Measurements from ENCODE around the gene ARHGAP4.

Gene ARHGAP4

DNA sequence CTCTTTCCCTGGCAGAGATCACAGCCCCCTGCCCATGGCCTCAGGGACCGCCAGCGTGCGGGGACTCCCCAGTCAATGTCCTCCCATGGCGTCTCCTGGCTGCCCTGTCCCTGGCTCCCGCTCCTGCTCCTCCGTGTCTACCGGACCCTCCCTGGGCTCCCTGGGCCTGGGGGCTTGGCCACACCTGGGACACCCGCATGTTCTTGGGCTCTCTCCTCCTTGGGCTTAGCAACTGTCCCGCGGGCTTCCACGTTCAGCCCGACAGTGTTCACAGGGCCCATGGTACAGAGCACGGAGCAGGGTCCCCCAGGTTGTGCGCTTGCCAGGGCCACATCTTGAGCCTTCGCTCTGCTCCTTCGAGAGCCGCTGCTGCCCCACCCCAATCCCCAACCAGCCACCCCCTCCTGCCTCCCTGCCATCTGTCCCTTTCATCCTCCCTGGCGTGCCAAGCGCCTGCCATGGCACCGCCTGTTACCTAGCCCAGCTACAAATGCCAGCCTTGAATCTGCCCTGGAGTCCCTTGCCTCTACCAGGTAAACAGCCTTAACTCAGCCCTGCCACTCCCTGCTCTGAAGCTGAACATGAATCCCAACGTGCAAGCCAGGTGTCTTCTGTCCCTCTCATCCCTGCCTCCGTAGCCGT is 17.7 kb downstream of the ARHGAP4 start:
- TF ChIP-seq, protein P1, sequence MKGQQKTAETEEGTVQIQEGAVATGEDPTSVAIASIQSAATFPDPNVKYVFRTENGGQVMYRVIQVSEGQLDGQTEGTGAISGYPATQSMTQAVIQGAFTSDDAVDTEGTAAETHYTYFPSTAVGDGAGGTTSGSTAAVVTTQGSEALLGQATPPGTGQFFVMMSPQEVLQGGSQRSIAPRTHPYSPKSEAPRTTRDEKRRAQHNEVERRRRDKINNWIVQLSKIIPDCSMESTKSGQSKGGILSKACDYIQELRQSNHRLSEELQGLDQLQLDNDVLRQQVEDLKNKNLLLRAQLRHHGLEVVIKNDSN (IDR thresholded peaks at IDR 0.05), result no peak
- TF ChIP-seq RAD21 (IDR thresholded peaks at IDR 0.05; ENCODE audit: low read depth), result no peak
- TF ChIP-seq CREB1 (IDR thresholded peaks at IDR 0.05; ENCODE audit: low read depth), result no peak
- TF ChIP-seq YY1 (IDR thresholded peaks at IDR 0.05; ENCODE audit: low read depth), result no peak
- no peak for TF ChIP-seq ZBTB7A (IDR thresholded peaks at IDR 0.05; ENCODE audit: low read depth)
- no peak for TF ChIP-seq EGR1 (IDR thresholded peaks at IDR 0.05)
- TF ChIP-seq FOXM1 (IDR thresholded peaks at IDR 0.05; ENCODE audit: borderline replicate concordance, low read depth), result no peak
- no peak for TF ChIP-seq NFIC (IDR thresholded peaks at IDR 0.05)
- TF ChIP-seq, protein P2, sequence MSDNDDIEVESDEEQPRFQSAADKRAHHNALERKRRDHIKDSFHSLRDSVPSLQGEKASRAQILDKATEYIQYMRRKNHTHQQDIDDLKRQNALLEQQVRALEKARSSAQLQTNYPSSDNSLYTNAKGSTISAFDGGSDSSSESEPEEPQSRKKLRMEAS (IDR thresholded peaks at IDR 0.05), result no peak
- no peak for TF ChIP-seq TEAD4 (IDR thresholded peaks at IDR 0.05)
- TF ChIP-seq EP300 (IDR thresholded peaks at IDR 0.05; ENCODE audit: borderline replicate concordance), result no peak
- TF ChIP-seq, protein P3, sequence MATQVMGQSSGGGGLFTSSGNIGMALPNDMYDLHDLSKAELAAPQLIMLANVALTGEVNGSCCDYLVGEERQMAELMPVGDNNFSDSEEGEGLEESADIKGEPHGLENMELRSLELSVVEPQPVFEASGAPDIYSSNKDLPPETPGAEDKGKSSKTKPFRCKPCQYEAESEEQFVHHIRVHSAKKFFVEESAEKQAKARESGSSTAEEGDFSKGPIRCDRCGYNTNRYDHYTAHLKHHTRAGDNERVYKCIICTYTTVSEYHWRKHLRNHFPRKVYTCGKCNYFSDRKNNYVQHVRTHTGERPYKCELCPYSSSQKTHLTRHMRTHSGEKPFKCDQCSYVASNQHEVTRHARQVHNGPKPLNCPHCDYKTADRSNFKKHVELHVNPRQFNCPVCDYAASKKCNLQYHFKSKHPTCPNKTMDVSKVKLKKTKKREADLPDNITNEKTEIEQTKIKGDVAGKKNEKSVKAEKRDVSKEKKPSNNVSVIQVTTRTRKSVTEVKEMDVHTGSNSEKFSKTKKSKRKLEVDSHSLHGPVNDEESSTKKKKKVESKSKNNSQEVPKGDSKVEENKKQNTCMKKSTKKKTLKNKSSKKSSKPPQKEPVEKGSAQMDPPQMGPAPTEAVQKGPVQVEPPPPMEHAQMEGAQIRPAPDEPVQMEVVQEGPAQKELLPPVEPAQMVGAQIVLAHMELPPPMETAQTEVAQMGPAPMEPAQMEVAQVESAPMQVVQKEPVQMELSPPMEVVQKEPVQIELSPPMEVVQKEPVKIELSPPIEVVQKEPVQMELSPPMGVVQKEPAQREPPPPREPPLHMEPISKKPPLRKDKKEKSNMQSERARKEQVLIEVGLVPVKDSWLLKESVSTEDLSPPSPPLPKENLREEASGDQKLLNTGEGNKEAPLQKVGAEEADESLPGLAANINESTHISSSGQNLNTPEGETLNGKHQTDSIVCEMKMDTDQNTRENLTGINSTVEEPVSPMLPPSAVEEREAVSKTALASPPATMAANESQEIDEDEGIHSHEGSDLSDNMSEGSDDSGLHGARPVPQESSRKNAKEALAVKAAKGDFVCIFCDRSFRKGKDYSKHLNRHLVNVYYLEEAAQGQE (IDR thresholded peaks at IDR 0.05; ENCODE audit: low read depth), result no peak
- TF ChIP-seq TCF12 (IDR thresholded peaks at IDR 0.05; ENCODE audit: low read depth), result no peak
- no peak for TF ChIP-seq CEBPB (IDR thresholded peaks at IDR 0.05)
- TF ChIP-seq TAF1 (IDR thresholded peaks at IDR 0.05; ENCODE audit: low read depth), result no peak

DNA sequence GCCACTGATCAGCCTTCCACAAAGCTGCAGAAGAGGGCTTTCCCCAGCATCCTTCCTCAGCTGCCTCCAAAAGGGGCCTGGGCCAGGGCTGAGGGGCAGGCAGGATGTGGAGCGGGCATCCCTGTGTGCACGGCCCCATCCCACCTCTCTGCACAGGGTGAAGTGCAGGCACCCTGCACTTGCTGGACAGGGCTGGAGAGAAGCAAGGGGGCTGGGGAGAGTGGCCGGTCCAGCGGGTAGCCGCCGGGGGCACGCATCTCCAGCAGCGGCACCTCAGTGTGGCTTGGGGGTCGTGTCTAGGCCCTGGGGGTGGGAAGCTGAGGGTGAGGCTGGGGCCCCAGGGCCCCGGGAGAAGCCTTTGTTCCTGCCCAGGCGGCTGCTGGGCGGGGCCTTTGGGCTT is 18.6 kb downstream of the ARHGAP4 start:
- TF ChIP-seq, protein P2 (IDR thresholded peaks at IDR 0.05), result no peak
- TF ChIP-seq FOXM1 (IDR thresholded peaks at IDR 0.05; ENCODE audit: borderline replicate concordance, low read depth) (no peak), CREB1 (IDR thresholded peaks at IDR 0.05; ENCODE audit: low read depth) (no peak), EP300 (IDR thresholded peaks at IDR 0.05; ENCODE audit: borderline replicate concordance) (no peak), EGR1 (IDR thresholded peaks at IDR 0.05) (no peak), TCF12 (IDR thresholded peaks at IDR 0.05; ENCODE audit: low read depth) (no peak), CEBPB (IDR thresholded peaks at IDR 0.05) (no peak), NFIC (IDR thresholded peaks at IDR 0.05) (no peak), YY1 (IDR thresholded peaks at IDR 0.05; ENCODE audit: low read depth) (no peak), RAD21 (IDR thresholded peaks at IDR 0.05; ENCODE audit: low read depth) (no peak), ZBTB7A (IDR thresholded peaks at IDR 0.05; ENCODE audit: low read depth) (no peak), TEAD4 (IDR thresholded peaks at IDR 0.05) (no peak)
- TF ChIP-seq, protein P1 (IDR thresholded peaks at IDR 0.05), result no peak
- TF ChIP-seq, protein P3 (IDR thresholded peaks at IDR 0.05; ENCODE audit: low read depth), result no peak

DNA sequence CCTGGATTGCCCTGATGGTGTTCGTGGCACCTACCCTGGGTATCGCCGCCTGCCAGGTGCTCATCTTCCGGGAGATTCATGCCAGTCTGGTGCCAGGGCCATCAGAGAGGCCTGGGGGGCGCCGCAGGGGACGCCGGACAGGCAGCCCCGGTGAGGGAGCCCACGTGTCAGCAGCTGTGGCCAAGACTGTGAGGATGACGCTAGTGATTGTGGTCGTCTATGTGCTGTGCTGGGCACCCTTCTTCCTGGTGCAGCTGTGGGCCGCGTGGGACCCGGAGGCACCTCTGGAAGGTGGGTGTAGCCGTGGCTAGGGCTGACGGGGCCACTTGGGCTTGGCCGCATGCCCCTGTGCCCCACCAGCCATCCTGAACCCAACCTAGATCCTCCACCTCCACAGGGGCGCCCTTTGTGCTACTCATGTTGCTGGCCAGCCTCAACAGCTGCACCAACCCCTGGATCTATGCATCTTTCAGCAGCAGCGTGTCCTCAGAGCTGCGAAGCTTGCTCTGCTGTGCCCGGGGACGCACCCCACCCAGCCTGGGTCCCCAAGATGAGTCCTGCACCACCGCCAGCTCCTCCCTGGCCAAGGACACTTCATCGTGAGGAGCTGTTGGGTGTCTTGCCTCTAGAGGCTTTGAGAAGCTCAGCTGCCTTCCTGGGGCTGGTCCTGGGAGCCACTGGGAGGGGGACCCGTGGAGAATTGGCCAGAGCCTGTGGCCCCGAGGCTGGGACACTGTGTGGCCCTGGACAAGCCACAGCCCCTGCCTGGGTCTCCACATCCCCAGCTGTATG is 19.7 kb downstream of the ARHGAP4 start:
- TF ChIP-seq YY1 (IDR thresholded peaks at IDR 0.05; ENCODE audit: low read depth), result no peak
- no peak for TF ChIP-seq CREB1 (IDR thresholded peaks at IDR 0.05; ENCODE audit: low read depth)

DNA sequence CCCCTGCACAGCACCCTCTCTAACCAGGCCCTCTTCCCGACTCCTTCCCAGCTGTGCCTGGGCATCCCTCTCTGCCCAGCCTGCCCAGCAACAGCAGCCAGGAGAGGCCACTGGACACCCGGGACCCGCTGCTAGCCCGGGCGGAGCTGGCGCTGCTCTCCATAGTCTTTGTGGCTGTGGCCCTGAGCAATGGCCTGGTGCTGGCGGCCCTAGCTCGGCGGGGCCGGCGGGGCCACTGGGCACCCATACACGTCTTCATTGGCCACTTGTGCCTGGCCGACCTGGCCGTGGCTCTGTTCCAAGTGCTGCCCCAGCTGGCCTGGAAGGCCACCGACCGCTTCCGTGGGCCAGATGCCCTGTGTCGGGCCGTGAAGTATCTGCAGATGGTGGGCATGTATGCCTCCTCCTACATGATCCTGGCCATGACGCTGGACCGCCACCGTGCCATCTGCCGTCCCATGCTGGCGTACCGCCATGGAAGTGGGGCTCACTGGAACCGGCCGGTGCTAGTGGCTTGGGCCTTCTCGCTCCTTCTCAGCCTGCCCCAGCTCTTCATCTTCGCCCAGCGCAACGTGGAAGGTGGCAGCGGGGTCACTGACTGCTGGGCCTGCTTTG is 20.5 kb downstream of the ARHGAP4 start:
- TF ChIP-seq TAF1 (IDR thresholded peaks at IDR 0.05; ENCODE audit: low read depth) (no peak), TCF12 (IDR thresholded peaks at IDR 0.05; ENCODE audit: low read depth) (no peak), NFIC (IDR thresholded peaks at IDR 0.05) (no peak), RAD21 (IDR thresholded peaks at IDR 0.05; ENCODE audit: low read depth) (no peak), YY1 (IDR thresholded peaks at IDR 0.05; ENCODE audit: low read depth) (no peak), CREB1 (IDR thresholded peaks at IDR 0.05; ENCODE audit: low read depth) (no peak)
- TF ChIP-seq, protein P2 (IDR thresholded peaks at IDR 0.05), result no peak
